Stimulated activated memory B cell treated with anti-CD40 and anti-IgM and Interleukin-4, amounts not matched to agents 10 μg/mL and 1 μg/mL and 100 μg/mL, for 72 hours (primary cell): ENCODE results near the gene IL24.
A peak's percentile ranks its signal among the peaks of the same experiment; 100 is the strongest.
"Not testable (repeated sequence)": the region's sequence is repeated elsewhere in the genome, so short reads cannot be mapped to it uniquely, and the experiment has no call there.

Experiments used
- ATAC-seq: fragments of 150-1000 bp; cut with Tn5 transposase; 2 replicates; pipeline ENCODE4 v1.10.0; 2021
- H3K27ac Mint-ChIP-seq: one replicate; pipeline ENCODE4 v1.8.0; 2022; ENCODE audit warnings: mild to moderate bottlenecking, mixed read lengths
- H3K27me3 Mint-ChIP-seq: one replicate; pipeline ENCODE4 v1.8.0; 2022; ENCODE audit warnings: mixed read lengths
- H3K36me3 Mint-ChIP-seq: one replicate; pipeline ENCODE4 v1.8.0; 2022; ENCODE audit warnings: mixed read lengths
- H3K4me1 Mint-ChIP-seq: one replicate; pipeline ENCODE4 v1.8.0; 2022; ENCODE audit warnings: mixed read lengths
- H3K4me3 Mint-ChIP-seq: one replicate; pipeline ENCODE4 v1.8.0; 2022; ENCODE audit warnings: mild to moderate bottlenecking, moderate library complexity, mixed read lengths
- H3K9me3 Mint-ChIP-seq: one replicate; pipeline ENCODE4 v1.8.0; 2022; ENCODE audit warnings: mixed read lengths

Gene IL24

GRCh38 chr1:206897175-206897574, at the start of gene IL24:
Gene IL24, plus strand, starts transcription at chr1:206897443. Its CDS starts 390 bp downstream, at chr1:206897833.
- no peaks in the 10 kb centered on the region for H3K9me3 Mint-ChIP-seq
- H3K27me3 Mint-ChIP-seq = no peaks in the 10 kb centered on the region
- H3K4me1 Mint-ChIP-seq = peaks cover 32% of the 10 kb centered on the region
- no peak within 1 kb of the TSS for H3K4me3 Mint-ChIP-seq
- H3K27ac Mint-ChIP-seq = no peak within 1 kb of the TSS
- no peak for ATAC-seq
- no peaks in the 10 kb centered on the region for H3K36me3 Mint-ChIP-seq

- ATAC-seq = no peak
- Mint-ChIP-seq H3K27me3 (peaks cover 33% of the 10 kb centered on the region), H3K9me3 (no peaks in the 10 kb centered on the region), H3K4me3 (no peak overlapping the region), H3K4me1 (no peaks in the 10 kb centered on the region), H3K27ac (no peak overlapping the region), H3K36me3 (no peaks in the 10 kb centered on the region)
Measured at GRCh38 chr1:206847946-206848345, 49.3 kb upstream of the IL24 start.

- H3K9me3 Mint-ChIP-seq = no peaks in the 10 kb centered on the region
Measured at GRCh38 chr1:206850401-206850800, 46.8 kb upstream of the IL24 start.

GRCh38 chr1:206851341-206852010, 45.8 kb upstream of the IL24 start:
- H3K9me3 Mint-ChIP-seq = no peaks in the 10 kb centered on the region
- no peaks in the 10 kb centered on the region for H3K4me1 Mint-ChIP-seq
- H3K36me3 Mint-ChIP-seq = no peaks in the 10 kb centered on the region
- ATAC-seq = no peak
- H3K4me3 Mint-ChIP-seq = no peak overlapping the region
- no peak overlapping the region for H3K27ac Mint-ChIP-seq
- H3K27me3 Mint-ChIP-seq = peaks cover 33% of the 10 kb centered on the region

More at GRCh38 chr1:206850401-206850800, 46.8 kb upstream of the IL24 start:
- Mint-ChIP-seq H3K4me1 (no peaks in the 10 kb centered on the region), H3K27me3 (peaks cover 33% of the 10 kb centered on the region), H3K36me3 (no peaks in the 10 kb centered on the region), H3K27ac (no peak overlapping the region), H3K4me3 (no peak overlapping the region)
- no peak for ATAC-seq

GRCh38 chr1:206852662-206853061, 44.6 kb upstream of the IL24 start:
- not testable (repeated sequence) for H3K36me3 Mint-ChIP-seq, H3K9me3 Mint-ChIP-seq, ATAC-seq, H3K4me1 Mint-ChIP-seq, H3K27ac Mint-ChIP-seq, H3K4me3 Mint-ChIP-seq
- H3K27me3 Mint-ChIP-seq = peaks cover 25% of the 10 kb centered on the region

- not testable (repeated sequence) for ATAC-seq, H3K4me3 Mint-ChIP-seq, H3K4me1 Mint-ChIP-seq, H3K9me3 Mint-ChIP-seq, H3K27ac Mint-ChIP-seq, H3K36me3 Mint-ChIP-seq
- peaks cover 15% of the 10 kb centered on the region for H3K27me3 Mint-ChIP-seq
Measured at GRCh38 chr1:206853696-206854095, 43.5 kb upstream of the IL24 start.

- Mint-ChIP-seq H3K27me3 (peaks cover 6% of the 10 kb centered on the region), H3K4me3 (no peak overlapping the region), H3K9me3 (no peaks in the 10 kb centered on the region), H3K4me1 (no peaks in the 10 kb centered on the region), H3K27ac (no peak overlapping the region), H3K36me3 (no peaks in the 10 kb centered on the region)
- ATAC-seq = no peak
Measured at GRCh38 chr1:206854401-206855129, 42.7 kb upstream of the IL24 start.

- Mint-ChIP-seq H3K9me3 (no peaks in the 10 kb centered on the region), H3K4me3 (no peak overlapping the region), H3K27ac (no peak overlapping the region), H3K27me3 (peaks cover 11% of the 10 kb centered on the region), H3K4me1 (no peaks in the 10 kb centered on the region), H3K36me3 (no peaks in the 10 kb centered on the region)
- ATAC-seq = no peak
Measured at GRCh38 chr1:206855859-206856258, 41.4 kb upstream of the IL24 start.

- Mint-ChIP-seq H3K9me3 (no peaks in the 10 kb centered on the region), H3K27ac (no peak overlapping the region), H3K36me3 (no peaks in the 10 kb centered on the region), H3K4me3 (no peak overlapping the region), H3K4me1 (no peaks in the 10 kb centered on the region), H3K27me3 (peaks cover 21% of the 10 kb centered on the region)
- peak; percentile 74 for ATAC-seq
Measured at GRCh38 chr1:206856674-206857464, 40.4 kb upstream of the IL24 start.

- Mint-ChIP-seq H3K9me3 (no peaks in the 10 kb centered on the region), H3K27ac (no peak overlapping the region)
- no peak for ATAC-seq
Measured at GRCh38 chr1:206859082-206859521, 38.1 kb upstream of the IL24 start.

GRCh38 chr1:206860165-206860564, 37.1 kb upstream of the IL24 start:
- ATAC-seq = no peak
- no peaks in the 10 kb centered on the region for H3K9me3 Mint-ChIP-seq
- peaks cover 5% of the 10 kb centered on the region for H3K4me1 Mint-ChIP-seq
- H3K4me3 Mint-ChIP-seq = no peak overlapping the region
- no peak overlapping the region for H3K27ac Mint-ChIP-seq
- peaks cover 23% of the 10 kb centered on the region for H3K27me3 Mint-ChIP-seq
- no peaks in the 10 kb centered on the region for H3K36me3 Mint-ChIP-seq

More at GRCh38 chr1:206859082-206859521, 38.1 kb upstream of the IL24 start:
- H3K36me3 Mint-ChIP-seq = no peaks in the 10 kb centered on the region
- H3K4me3 Mint-ChIP-seq = no peak overlapping the region
- no peaks in the 10 kb centered on the region for H3K4me1 Mint-ChIP-seq
- peaks cover 23% of the 10 kb centered on the region for H3K27me3 Mint-ChIP-seq

- H3K4me3 Mint-ChIP-seq = no peak overlapping the region
- no peaks in the 10 kb centered on the region for H3K36me3 Mint-ChIP-seq
- peaks cover 9% of the 10 kb centered on the region for H3K4me1 Mint-ChIP-seq
- H3K27ac Mint-ChIP-seq = no peak overlapping the region
- H3K9me3 Mint-ChIP-seq = no peaks in the 10 kb centered on the region
- H3K27me3 Mint-ChIP-seq = peaks cover 23% of the 10 kb centered on the region
- no peak for ATAC-seq
Measured at GRCh38 chr1:206863266-206863665, 34.0 kb upstream of the IL24 start.

- peaks cover 9% of the 10 kb centered on the region for H3K4me1 Mint-ChIP-seq
- H3K9me3 Mint-ChIP-seq = no peaks in the 10 kb centered on the region
- no peak within 1 kb of the TSS for H3K4me3 Mint-ChIP-seq
- ATAC-seq = peak; percentile 76
- no peaks in the 10 kb centered on the region for H3K36me3 Mint-ChIP-seq
- H3K27ac Mint-ChIP-seq = no peak within 1 kb of the TSS
- peaks cover 19% of the 10 kb centered on the region for H3K27me3 Mint-ChIP-seq
Measured at GRCh38 chr1:206864939-206865671, 32.1 kb upstream of the IL24 start, which contains the start of gene IL20. Gene IL20, plus strand, starts transcription at chr1:206865623. Its CDS starts 230 bp downstream, at chr1:206865853.

- H3K27me3 Mint-ChIP-seq = peaks cover 10% of the 10 kb centered on the region
- no peaks in the 10 kb centered on the region for H3K9me3 Mint-ChIP-seq
- ATAC-seq = no peak
- H3K4me1 Mint-ChIP-seq = peaks cover 9% of the 10 kb centered on the region
- no peak overlapping the region for H3K27ac Mint-ChIP-seq
- H3K36me3 Mint-ChIP-seq = no peaks in the 10 kb centered on the region
- H3K4me3 Mint-ChIP-seq = no peak overlapping the region
Measured at GRCh38 chr1:206866062-206866461, 31.2 kb upstream of the IL24 start.

- Mint-ChIP-seq H3K4me1 (peaks cover 9% of the 10 kb centered on the region), H3K4me3 (no peak overlapping the region), H3K9me3 (no peaks in the 10 kb centered on the region), H3K27ac (no peak overlapping the region), H3K27me3 (no peaks in the 10 kb centered on the region), H3K36me3 (no peaks in the 10 kb centered on the region)
- ATAC-seq = no peak
Measured at GRCh38 chr1:206867239-206867638, 30.0 kb upstream of the IL24 start.
